Testis (tissue), 2 donors: ENCODE data around the gene JUNB.

ENCODE experiments used
- POLR2A ChIP-seq: fragments of 450-650 bp; IDR thresholded peaks from one replicate; pipeline ENCODE4 v1.6.1; 2017; ENCODE audit warnings: antibody characterized with exemption, mild to moderate bottlenecking, moderate library complexity
- TF ChIP-seq, protein P1 (sequence below), 3 experiments: fragments of 450-650 bp in 2 of 3; fragments of 200-600 bp in 1 of 3; sonication (generic) in 1 of 3; IDR thresholded peaks; one replicate each; pipeline ENCODE4 v1.5.1; 2016 to 2019; ENCODE audit warnings: antibody characterized with exemption in 3 of 3, mild to moderate bottlenecking in 2 of 3, moderate library complexity in 1 of 3

DNA sequence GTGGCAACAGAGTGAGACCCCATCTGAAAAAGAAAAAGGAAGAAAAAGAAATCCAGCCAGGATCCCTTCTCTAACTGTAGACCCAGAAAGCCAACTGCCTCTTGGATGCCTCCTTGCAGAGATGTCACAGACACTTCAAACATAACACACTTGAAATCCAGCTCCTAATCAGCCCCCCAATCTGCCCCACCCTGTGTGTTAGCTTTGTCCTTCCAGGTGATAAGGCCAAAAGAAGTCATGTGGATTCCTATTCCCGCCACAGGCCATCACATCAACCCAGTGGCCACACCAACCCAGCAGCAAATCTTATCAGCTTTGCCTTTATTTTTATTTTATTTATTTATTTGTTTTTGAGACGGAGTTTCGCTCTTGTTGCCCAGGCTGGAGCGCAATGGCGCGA, 31.6 kb upstream of the JUNB start:
- TF ChIP-seq, protein P1, sequence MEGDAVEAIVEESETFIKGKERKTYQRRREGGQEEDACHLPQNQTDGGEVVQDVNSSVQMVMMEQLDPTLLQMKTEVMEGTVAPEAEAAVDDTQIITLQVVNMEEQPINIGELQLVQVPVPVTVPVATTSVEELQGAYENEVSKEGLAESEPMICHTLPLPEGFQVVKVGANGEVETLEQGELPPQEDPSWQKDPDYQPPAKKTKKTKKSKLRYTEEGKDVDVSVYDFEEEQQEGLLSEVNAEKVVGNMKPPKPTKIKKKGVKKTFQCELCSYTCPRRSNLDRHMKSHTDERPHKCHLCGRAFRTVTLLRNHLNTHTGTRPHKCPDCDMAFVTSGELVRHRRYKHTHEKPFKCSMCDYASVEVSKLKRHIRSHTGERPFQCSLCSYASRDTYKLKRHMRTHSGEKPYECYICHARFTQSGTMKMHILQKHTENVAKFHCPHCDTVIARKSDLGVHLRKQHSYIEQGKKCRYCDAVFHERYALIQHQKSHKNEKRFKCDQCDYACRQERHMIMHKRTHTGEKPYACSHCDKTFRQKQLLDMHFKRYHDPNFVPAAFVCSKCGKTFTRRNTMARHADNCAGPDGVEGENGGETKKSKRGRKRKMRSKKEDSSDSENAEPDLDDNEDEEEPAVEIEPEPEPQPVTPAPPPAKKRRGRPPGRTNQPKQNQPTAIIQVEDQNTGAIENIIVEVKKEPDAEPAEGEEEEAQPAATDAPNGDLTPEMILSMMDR (IDR thresholded peaks at IDR 0.05): no peak
- TF ChIP-seq POLR2A: no peak
